ENCODE results near the gene ERI3.

ERI3 gene

DNA sequence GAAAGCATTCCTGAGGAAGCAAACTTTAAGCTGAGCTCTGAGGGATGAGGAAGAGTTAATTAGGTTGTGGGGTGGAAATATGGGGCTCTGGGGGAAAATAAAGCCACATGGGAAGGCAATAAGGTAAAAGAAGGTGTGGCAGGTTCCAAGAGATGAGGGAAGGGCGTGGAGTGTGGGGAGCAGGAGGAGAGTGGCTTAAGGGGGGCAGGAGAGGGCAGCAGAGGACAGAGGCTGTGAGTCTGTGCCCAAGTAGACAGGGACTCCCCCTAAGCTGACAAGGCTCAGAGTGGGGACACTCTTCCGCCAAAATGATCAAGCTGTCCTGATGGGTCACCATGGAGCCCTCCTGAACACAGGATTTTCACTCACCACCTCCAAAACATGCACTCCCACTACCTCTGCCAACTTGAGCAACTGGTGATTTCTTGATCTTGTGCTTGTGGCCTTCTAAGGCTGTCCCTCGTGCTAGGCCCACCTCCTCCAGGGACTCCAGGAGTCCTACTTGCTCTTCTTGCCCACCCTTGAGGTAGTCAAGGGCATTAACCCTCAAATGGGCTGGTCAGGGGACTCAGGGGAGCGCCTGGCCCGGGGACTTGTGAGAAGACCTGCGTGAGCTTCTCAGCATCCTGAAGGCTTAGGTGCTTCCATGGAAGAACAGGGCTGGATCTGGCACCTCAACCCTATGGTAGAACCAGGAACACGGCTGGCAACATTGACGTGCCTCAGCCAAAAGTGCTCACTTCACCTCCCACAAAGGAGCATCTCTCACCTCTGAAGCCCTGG is 118.4 kb downstream of the ERI3 start:
- WGBS, 2 experiments (ENCODE audit: insufficient coverage in 2 of 2) = 75 to 88% methylated on average over 4 to 8 of the region's 8 CpGs
- Histone ChIP-seq H3K36me3 (ENCODE audit: control insufficient read depth, insufficient read depth, low read length) (peaks cover 9% of the 10 kb centered on the region), H3K27ac (ENCODE audit: low read depth, low read length, severe bottlenecking) (no peak overlapping the region), H3K4me1 (ENCODE audit: control insufficient read depth, insufficient read depth, low read length, poor library complexity, severe bottlenecking) (peaks cover 40% of the 10 kb centered on the region), H3K4me3 (ENCODE audit: extremely low read depth, insufficient read depth, low read length, poor library complexity, severe bottlenecking) (no peak overlapping the region), H3K9me3 (ENCODE audit: control insufficient read depth, low read length) (no peaks in the 10 kb centered on the region)

GRCh38 chr1:44235808-44236207 is 119.2 kb downstream of the ERI3 start:
- Histone ChIP-seq H3K4me3 (ENCODE audit: extremely low read depth, insufficient read depth, low read length, poor library complexity, severe bottlenecking) (no peak overlapping the region), H3K9me3 (ENCODE audit: control insufficient read depth, low read length) (no peaks in the 10 kb centered on the region), H3K36me3 (ENCODE audit: control insufficient read depth, insufficient read depth, low read length) (peaks cover 14% of the 10 kb centered on the region), H3K4me1 (ENCODE audit: control insufficient read depth, insufficient read depth, low read length, poor library complexity, severe bottlenecking) (peaks cover 32% of the 10 kb centered on the region), H3K27ac (ENCODE audit: low read depth, low read length, severe bottlenecking) (no peak overlapping the region)
- WGBS, 2 experiments (ENCODE audit: insufficient coverage in 2 of 2) = 97 to 100% methylated on average over 5 of the region's 5 CpGs

- peaks cover 22% of the 10 kb centered on the region for H3K36me3 ChIP-seq (ENCODE audit: control insufficient read depth, insufficient read depth, low read length)
- H3K4me1 ChIP-seq (ENCODE audit: control insufficient read depth, insufficient read depth, low read length, poor library complexity, severe bottlenecking) = peaks cover 11% of the 10 kb centered on the region
- no peak overlapping the region for H3K4me3 ChIP-seq (ENCODE audit: extremely low read depth, insufficient read depth, low read length, poor library complexity, severe bottlenecking)
- no peak overlapping the region for H3K27ac ChIP-seq (ENCODE audit: low read depth, low read length, severe bottlenecking)
- WGBS, 2 experiments (ENCODE audit: insufficient coverage in 2 of 2) = no CpG with 5 or more reads among the region's 1 CpG
- no peaks in the 10 kb centered on the region for H3K9me3 ChIP-seq (ENCODE audit: control insufficient read depth, low read length)
These were observed 121.5 kb downstream of the ERI3 start for GRCh38 chr1:44233593-44233992.

- Histone ChIP-seq H3K4me1 (ENCODE audit: control insufficient read depth, insufficient read depth, low read length, poor library complexity, severe bottlenecking) (no peaks in the 10 kb centered on the region), H3K4me3 (ENCODE audit: extremely low read depth, insufficient read depth, low read length, poor library complexity, severe bottlenecking) (no peak overlapping the region), H3K9me3 (ENCODE audit: control insufficient read depth, low read length) (no peaks in the 10 kb centered on the region), H3K36me3 (ENCODE audit: control insufficient read depth, insufficient read depth, low read length) (peaks cover 24% of the 10 kb centered on the region), H3K27ac (ENCODE audit: low read depth, low read length, severe bottlenecking) (no peak overlapping the region)
- 100% methylated on average over 1 to 2 of the region's 3 CpGs for WGBS, 2 experiments (ENCODE audit: insufficient coverage in 2 of 2)
These were observed 124.3 kb downstream of the ERI3 start for GRCh38 chr1:44230796-44231195.

DNA sequence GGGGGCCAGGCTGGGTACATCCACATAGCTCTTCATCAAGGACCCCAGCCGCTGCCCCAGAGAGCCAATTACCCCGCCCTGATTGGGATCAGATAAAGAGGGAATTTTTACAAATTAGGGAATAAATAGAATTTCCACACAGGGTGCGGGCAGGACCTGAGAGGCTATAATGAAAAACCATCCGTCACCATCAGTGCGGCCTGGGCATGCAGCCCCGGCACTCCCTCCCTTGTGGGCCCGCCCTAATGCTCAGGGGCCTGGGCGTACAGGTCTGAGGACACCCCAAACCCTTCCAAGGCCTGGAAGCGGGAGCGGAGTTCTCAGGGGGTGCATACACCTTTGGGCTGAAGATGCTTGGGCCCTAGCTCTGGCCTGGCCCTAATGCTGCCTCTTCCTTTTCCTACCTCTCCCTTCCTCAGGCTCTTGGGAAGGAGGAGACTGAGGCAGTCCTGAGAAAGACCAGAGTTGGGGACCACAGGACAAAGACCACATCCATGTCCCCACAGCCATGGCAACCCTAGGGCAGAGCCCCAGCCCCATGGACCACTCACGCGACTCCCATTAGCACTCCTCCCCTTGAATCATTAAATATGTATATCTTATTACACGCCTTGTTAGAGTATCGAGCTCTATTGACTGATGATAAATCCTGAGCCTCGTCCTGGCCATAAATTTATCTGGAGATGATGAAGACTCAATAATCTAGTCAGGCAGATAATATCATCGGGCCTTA is 125.5 kb downstream of the ERI3 start:
- no peaks in the 10 kb centered on the region for H3K4me1 ChIP-seq (ENCODE audit: control insufficient read depth, insufficient read depth, low read length, poor library complexity, severe bottlenecking)
- H3K27ac ChIP-seq (ENCODE audit: low read depth, low read length, severe bottlenecking) = no peak overlapping the region
- 94 to 95% methylated on average over 6 to 8 of the region's 16 CpGs for WGBS, 2 experiments (ENCODE audit: insufficient coverage in 2 of 2)

DNA sequence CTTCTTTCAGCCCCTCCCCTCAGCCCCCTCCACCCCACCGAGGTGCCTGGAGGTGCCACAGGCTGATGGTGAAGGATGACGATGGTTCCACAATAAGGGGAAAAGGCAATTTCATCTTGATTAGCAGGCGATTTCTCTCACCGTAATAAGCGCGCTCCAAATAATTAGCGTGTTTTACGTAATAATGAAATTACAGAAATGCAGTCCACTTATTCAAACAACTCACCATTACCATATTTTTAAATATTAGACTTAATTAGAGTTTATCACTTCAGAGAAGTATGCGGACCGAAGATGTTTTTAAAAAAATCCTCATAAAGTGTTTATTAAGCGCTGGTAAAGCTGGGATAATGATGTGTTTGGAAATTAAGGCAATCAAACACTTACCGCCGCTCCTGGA is 126.8 kb downstream of the ERI3 start:
- Histone ChIP-seq H3K36me3 (ENCODE audit: control insufficient read depth, insufficient read depth, low read length) (peaks cover 22% of the 10 kb centered on the region), H3K4me1 (ENCODE audit: control insufficient read depth, insufficient read depth, low read length, poor library complexity, severe bottlenecking) (no peaks in the 10 kb centered on the region), H3K27ac (ENCODE audit: low read depth, low read length, severe bottlenecking) (no peak overlapping the region), H3K4me3 (ENCODE audit: extremely low read depth, insufficient read depth, low read length, poor library complexity, severe bottlenecking) (no peak overlapping the region), H3K9me3 (ENCODE audit: control insufficient read depth, low read length) (no peaks in the 10 kb centered on the region)
- 98% methylated on average over 8 of the region's 13 CpGs; no CpG with 5 or more reads in 1 of the 2 experiments for WGBS, 2 experiments (ENCODE audit: insufficient coverage in 2 of 2)

More for the DNA sequence above, 125.5 kb downstream of the ERI3 start:
- Histone ChIP-seq H3K9me3 (ENCODE audit: control insufficient read depth, low read length) (no peaks in the 10 kb centered on the region), H3K4me3 (ENCODE audit: extremely low read depth, insufficient read depth, low read length, poor library complexity, severe bottlenecking) (no peak overlapping the region), H3K36me3 (ENCODE audit: control insufficient read depth, insufficient read depth, low read length) (peaks cover 26% of the 10 kb centered on the region)

- Histone ChIP-seq H3K9me3 (ENCODE audit: control insufficient read depth, low read length) (no peaks in the 10 kb centered on the region), H3K4me3 (ENCODE audit: extremely low read depth, insufficient read depth, low read length, poor library complexity, severe bottlenecking) (no peak overlapping the region), H3K36me3 (ENCODE audit: control insufficient read depth, insufficient read depth, low read length) (peaks cover 22% of the 10 kb centered on the region), H3K4me1 (ENCODE audit: control insufficient read depth, insufficient read depth, low read length, poor library complexity, severe bottlenecking) (no peaks in the 10 kb centered on the region), H3K27ac (ENCODE audit: low read depth, low read length, severe bottlenecking) (no peak overlapping the region)
- WGBS, 2 experiments (ENCODE audit: insufficient coverage in 2 of 2) = 85 to 94% methylated on average over 1 of the region's 1 CpG
These were observed 127.8 kb downstream of the ERI3 start for GRCh38 chr1:44227211-44227610.

- Histone ChIP-seq H3K27ac (ENCODE audit: low read depth, low read length, severe bottlenecking) (no peak overlapping the region), H3K9me3 (ENCODE audit: control insufficient read depth, low read length) (no peaks in the 10 kb centered on the region), H3K4me3 (ENCODE audit: extremely low read depth, insufficient read depth, low read length, poor library complexity, severe bottlenecking) (no peak overlapping the region), H3K36me3 (ENCODE audit: control insufficient read depth, insufficient read depth, low read length) (peaks cover 27% of the 10 kb centered on the region), H3K4me1 (ENCODE audit: control insufficient read depth, insufficient read depth, low read length, poor library complexity, severe bottlenecking) (no peaks in the 10 kb centered on the region)
- WGBS, 2 experiments (ENCODE audit: insufficient coverage in 2 of 2) = 89 to 100% methylated on average over 1 to 2 of the region's 2 CpGs
These were observed 129.3 kb downstream of the ERI3 start for GRCh38 chr1:44225761-44226160.

DNA sequence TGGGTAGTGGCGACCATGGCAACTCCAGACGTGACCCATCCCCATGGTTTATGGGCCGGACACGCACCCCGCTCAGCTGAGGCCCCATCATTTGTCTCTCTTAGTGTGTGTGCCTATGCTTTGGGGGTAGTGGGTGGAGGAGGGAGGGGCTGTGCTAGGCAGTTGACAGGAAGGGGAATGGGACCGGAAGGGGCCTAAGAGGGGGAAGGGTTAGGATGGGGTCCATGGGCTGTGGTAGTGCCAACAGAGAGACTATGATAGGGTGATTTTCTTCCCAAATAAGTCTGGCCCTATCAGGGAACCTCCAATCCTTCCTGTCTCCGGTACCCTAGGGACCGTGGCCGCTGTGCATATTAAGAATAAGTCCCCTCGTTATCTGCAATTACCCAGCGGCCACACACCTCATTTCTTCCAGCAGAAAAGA is 131.9 kb downstream of the ERI3 start:
- no peak overlapping the region for H3K4me3 ChIP-seq (ENCODE audit: extremely low read depth, insufficient read depth, low read length, poor library complexity, severe bottlenecking)

DNA sequence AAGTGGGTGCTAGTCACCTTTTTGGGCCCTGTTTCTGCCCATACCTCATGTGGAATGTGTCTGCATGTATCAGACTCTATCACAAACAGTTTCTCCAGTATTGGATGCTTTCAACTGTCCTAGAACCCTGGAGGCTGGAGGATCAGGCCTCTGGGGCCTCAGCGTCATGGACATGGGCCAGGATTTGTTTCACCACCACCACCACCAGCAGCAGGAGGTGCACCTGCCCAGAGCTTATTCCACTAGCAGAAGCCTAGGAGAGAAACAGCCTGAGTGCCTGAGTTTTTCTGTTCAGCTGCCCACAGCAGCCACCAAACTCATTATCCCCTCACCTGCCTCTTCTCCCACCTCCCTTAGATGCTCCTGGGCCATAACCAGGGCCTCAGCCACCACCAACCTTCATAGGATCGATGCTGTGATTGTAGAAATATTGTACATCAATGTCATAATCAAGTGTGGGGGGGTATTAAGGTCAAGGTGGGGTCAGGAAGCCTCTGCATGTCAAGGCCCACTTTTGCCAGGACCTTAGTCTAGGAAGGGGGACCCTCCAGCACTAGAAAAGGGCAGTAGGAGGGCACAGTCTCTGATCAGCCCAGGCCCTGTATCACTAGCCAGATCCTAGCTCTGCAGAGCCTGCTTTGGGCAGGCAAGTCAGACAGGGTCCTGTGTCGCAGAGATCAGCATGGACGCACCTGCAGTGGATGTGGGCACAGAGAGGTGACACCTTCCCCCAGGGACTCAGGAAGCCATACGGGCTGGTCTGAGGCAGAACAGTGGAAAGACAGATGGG is 132.5 kb downstream of the ERI3 start:
- Histone ChIP-seq H3K4me1 (ENCODE audit: control insufficient read depth, insufficient read depth, low read length, poor library complexity, severe bottlenecking) (no peaks in the 10 kb centered on the region), H3K36me3 (ENCODE audit: control insufficient read depth, insufficient read depth, low read length) (peaks cover 48% of the 10 kb centered on the region), H3K4me3 (ENCODE audit: extremely low read depth, insufficient read depth, low read length, poor library complexity, severe bottlenecking) (no peak overlapping the region), H3K9me3 (ENCODE audit: control insufficient read depth, low read length) (no peaks in the 10 kb centered on the region), H3K27ac (ENCODE audit: low read depth, low read length, severe bottlenecking) (no peak overlapping the region)
- WGBS, 2 experiments (ENCODE audit: insufficient coverage in 2 of 2) = 96% methylated on average over 2 to 4 of the region's 5 CpGs

More for the DNA sequence above, 131.9 kb downstream of the ERI3 start:
- H3K36me3 ChIP-seq (ENCODE audit: control insufficient read depth, insufficient read depth, low read length) = peaks cover 43% of the 10 kb centered on the region
- no peaks in the 10 kb centered on the region for H3K4me1 ChIP-seq (ENCODE audit: control insufficient read depth, insufficient read depth, low read length, poor library complexity, severe bottlenecking)
- H3K27ac ChIP-seq (ENCODE audit: low read depth, low read length, severe bottlenecking) = no peak overlapping the region
- WGBS, 2 experiments (ENCODE audit: insufficient coverage in 2 of 2) = 89 to 92% methylated on average over 5 to 11 of the region's 11 CpGs
- no peaks in the 10 kb centered on the region for H3K9me3 ChIP-seq (ENCODE audit: control insufficient read depth, low read length)
